Measurements from ENCODE around the gene MR1. TPM values are rescaled to one million over a fixed set of nuclear protein-coding genes. Genes with fewer than 3 reads are reported as not detected.
A peak's percentile ranks its signal among the peaks of the same experiment; 100 is the strongest.

MR1 gene
- total and polyA plus RNA-seq, 8 donors, result 1.1 to 11.3 (median 3.2) TPM

GRCh38 chr1:181012203-181012745 lies 21.5 kb upstream of the MR1 start:
- Histone ChIP-seq H3K4me1 (peaks cover 0 to 15% (median 0%) of the 10 kb centered on the region in 3 donors), H3K27me3 (no peaks in the 10 kb centered on the region), H3K27ac (no peak overlapping the region), H3K9me3 (no peaks in the 10 kb centered on the region), H3K4me3 (no peak overlapping the region), H3K36me3 (no peaks in the 10 kb centered on the region)
- WGBS, 2 donors, result 94 to 97% methylated on average over 4 of the region's 4 CpGs
- FAIRE-seq (no peak), DNase-seq (no peak), ATAC-seq (no peak)
- TF ChIP-seq CTCF (IDR thresholded peaks at IDR 0.05), result no peak
- intact Hi-C loops (cut with DNase I), result no loop called here

- WGBS, 2 donors, result 72 to 81% methylated on average over 5 of the region's 5 CpGs
- ATAC-seq, result peak in 1 of 4 donors; percentile 56
- DNase-seq, result no peak
- H3K27me3 ChIP-seq, result no peaks in the 10 kb centered on the region
- no peaks in the 10 kb centered on the region for H3K9me3 ChIP-seq
- no peaks in the 10 kb centered on the region for H3K36me3 ChIP-seq
- no peak for TF ChIP-seq CTCF (IDR thresholded peaks at IDR 0.05)
- intact Hi-C loops (cut with DNase I), result no loop called here
- FAIRE-seq, result no peak
- no peak overlapping the region for H3K4me3 ChIP-seq
- H3K4me1 ChIP-seq, result peaks cover 0 to 15% (median 0%) of the 10 kb centered on the region in 3 donors
- H3K27ac ChIP-seq, result no peak overlapping the region
Observed at GRCh38 chr1:181013144-181013543, 20.6 kb upstream of the MR1 start.

- ATAC-seq, result peak in 1 of 4 donors; percentile 21
- no peak for FAIRE-seq
- Histone ChIP-seq H3K27me3 (no peaks in the 10 kb centered on the region), H3K36me3 (no peaks in the 10 kb centered on the region), H3K27ac (peak overlapping the region in 1 of 4 donors; percentile 0), H3K9me3 (no peaks in the 10 kb centered on the region), H3K4me1 (peaks cover 0 to 15% (median 0%) of the 10 kb centered on the region in 3 donors), H3K4me3 (no peak overlapping the region)
- WGBS, 2 donors, result 80 to 92% methylated on average over 2 of the region's 2 CpGs
- no peak for TF ChIP-seq CTCF (IDR thresholded peaks at IDR 0.05)
- DNase-seq, result no peak
- intact Hi-C loops (cut with DNase I), result no loop called here
Observed at GRCh38 chr1:181014477-181015250, 19.1 kb upstream of the MR1 start.

- Histone ChIP-seq H3K27me3 (no peaks in the 10 kb centered on the region), H3K9me3 (no peaks in the 10 kb centered on the region), H3K36me3 (no peaks in the 10 kb centered on the region), H3K4me3 (no peak overlapping the region), H3K27ac (peak overlapping the region in 1 of 4 donors; percentile 0), H3K4me1 (peaks cover 0 to 15% (median 0%) of the 10 kb centered on the region in 3 donors)
- intact Hi-C loops (cut with DNase I), result no loop called here
- DNase-seq (no peak), ATAC-seq (peak in 2 of 4 donors; percentile 60 to 63), FAIRE-seq (no peak)
- no peak for TF ChIP-seq CTCF (IDR thresholded peaks at IDR 0.05)
Observed at GRCh38 chr1:181015251-181015615, 18.6 kb upstream of the MR1 start.

- FAIRE-seq (no peak), ATAC-seq (no peak), DNase-seq (no peak)
- intact Hi-C loops (cut with DNase I), result no loop called here
- no peak overlapping the region for H3K4me3 ChIP-seq
- H3K27ac ChIP-seq, result no peak overlapping the region
- H3K36me3 ChIP-seq, result no peaks in the 10 kb centered on the region
- TF ChIP-seq CTCF (IDR thresholded peaks at IDR 0.05), result no peak
- peaks cover 0 to 16% (median 6%) of the 10 kb centered on the region in 3 donors for H3K4me1 ChIP-seq
- H3K9me3 ChIP-seq, result no peaks in the 10 kb centered on the region
- no peaks in the 10 kb centered on the region for H3K27me3 ChIP-seq
- WGBS, 2 donors, result 94 to 97% methylated on average over 8 of the region's 8 CpGs
Observed at GRCh38 chr1:181016563-181016962, 17.2 kb upstream of the MR1 start.
